Glomerular visceral epithelial cell (primary cell): ENCODE results near the gene ARID1B.

Experiments used
- DNase-seq: peaks from one replicate; pipeline ENCODE4 v3.0.0-alpha.2; 2016; ENCODE audit errors: extremely low spot score

ARID1B gene

GRCh38 chr6:156902782-156903181, 125.6 kb downstream of the ARID1B start:
- DNase-seq, result no peak

- no peak for DNase-seq
These were observed 127.2 kb downstream of the ARID1B start for GRCh38 chr6:156904176-156904967.

- DNase-seq, result no peak
These were observed 128.6 kb downstream of the ARID1B start for GRCh38 chr6:156905801-156906200.

GRCh38 chr6:156906451-156906850, 129.3 kb downstream of the ARID1B start:
- no peak for DNase-seq

GRCh38 chr6:156909212-156910010, 132.2 kb downstream of the ARID1B start:
- no peak for DNase-seq

- DNase-seq, result no peak
These were observed 132.8 kb downstream of the ARID1B start for GRCh38 chr6:156910011-156910334.

- peak; percentile 12 for DNase-seq
These were observed 133.8 kb downstream of the ARID1B start for GRCh38 chr6:156910938-156911337.

GRCh38 chr6:156911581-156911980, 134.4 kb downstream of the ARID1B start:
- no peak for DNase-seq

- DNase-seq, result no peak
These were observed 135.3 kb downstream of the ARID1B start for GRCh38 chr6:156912431-156912830.

- DNase-seq, result no peak
These were observed 137.0 kb downstream of the ARID1B start for GRCh38 chr6:156914181-156914580.

GRCh38 chr6:156916130-156916801, 139.1 kb downstream of the ARID1B start:
- no peak for DNase-seq

GRCh38 chr6:156917213-156917612, 140.0 kb downstream of the ARID1B start:
- DNase-seq, result no peak

- DNase-seq, result no peak
These were observed 141.5 kb downstream of the ARID1B start for GRCh38 chr6:156918647-156919046.

- no peak for DNase-seq
These were observed 142.2 kb downstream of the ARID1B start for GRCh38 chr6:156919370-156919769.

- no peak for DNase-seq
These were observed 142.7 kb downstream of the ARID1B start for GRCh38 chr6:156919814-156920369.

- no peak for DNase-seq
These were observed 147.1 kb downstream of the ARID1B start for GRCh38 chr6:156924246-156924645.

GRCh38 chr6:156925026-156925425, 147.8 kb downstream of the ARID1B start:
- DNase-seq, result no peak

- no peak for DNase-seq
These were observed 148.8 kb downstream of the ARID1B start for GRCh38 chr6:156925718-156926607.

- no peak for DNase-seq
These were observed 150.9 kb downstream of the ARID1B start for GRCh38 chr6:156928126-156928525.

- DNase-seq, result no peak
These were observed 151.8 kb downstream of the ARID1B start for GRCh38 chr6:156928972-156929371.

GRCh38 chr6:156931283-156931682, 154.1 kb downstream of the ARID1B start:
- no peak for DNase-seq
